IgD-negative memory B cell (primary cell): ENCODE results near the gene RAPGEFL1. TPM values are rescaled to one million over a fixed set of nuclear protein-coding genes. Genes with fewer than 3 reads are reported as not detected.
"Not testable (repeated sequence)": the region's sequence is repeated elsewhere in the genome, so short reads cannot be mapped to it uniquely, and the experiment has no call there.

Experiments
- H3K27ac Mint-ChIP-seq, 3 donors: one replicate each; pipeline ENCODE4 v1.8.0; 2020 to 2022; ENCODE audit warnings: mild to moderate bottlenecking in 3 of 3, mixed read lengths in 3 of 3, moderate library complexity in 1 of 3
- H3K27me3 Mint-ChIP-seq: one replicate; pipeline ENCODE4 v1.8.0; 2021; ENCODE audit warnings: mixed read lengths
- H3K36me3 Mint-ChIP-seq: one replicate; pipeline ENCODE4 v1.8.0; 2020; ENCODE audit warnings: mild to moderate bottlenecking, mixed read lengths
- H3K4me1 Mint-ChIP-seq, 3 donors: one replicate each; pipeline ENCODE4 v1.8.0; 2020 to 2022; ENCODE audit warnings: mixed read lengths in 3 of 3, mild to moderate bottlenecking in 1 of 3
- H3K4me3 Mint-ChIP-seq, 4 donors: one replicate each; pipeline ENCODE4 v1.8.0; 2020 to 2022; ENCODE audit warnings: mild to moderate bottlenecking in 4 of 4, mixed read lengths in 4 of 4, moderate library complexity in 3 of 4
- H3K9me3 Mint-ChIP-seq, 3 donors: one replicate each; pipeline ENCODE4 v1.8.0; 2020 to 2021; ENCODE audit warnings: mixed read lengths in 3 of 3, mild to moderate bottlenecking in 1 of 3
- polyA plus RNA-seq: library from polyadenylated mRNA; unstranded; fragments of 300-500 nt; fragmentation: Illumina TruSeq; gene quantifications from one replicate; pipeline ENCODE4 v1.2.3, GENCODE V29; 2021

Gene RAPGEFL1
- 0.69 TPM for polyA plus RNA-seq

GRCh38 chr17:40177275-40177874, at the start of gene RAPGEFL1:
Gene RAPGEFL1, plus strand, starts transcription at chr17:40177470. Its CDS starts 392 bp downstream, at chr17:40177862.
- peaks cover 2% of the 10 kb centered on the region for H3K36me3 Mint-ChIP-seq
- H3K9me3 Mint-ChIP-seq: no peaks in the 10 kb centered on the region
- peaks cover 0 to 6% (median 5%) of the 10 kb centered on the region in 3 donors for H3K4me1 Mint-ChIP-seq
- peak within 1 kb of the TSS; percentile 21 to 84 (median 54) for H3K4me3 Mint-ChIP-seq
- peak within 1 kb of the TSS; percentile 16 to 92 (median 18) for H3K27ac Mint-ChIP-seq
- no peaks in the 10 kb centered on the region for H3K27me3 Mint-ChIP-seq

GRCh38 chr17:40129498-40129897, 47.8 kb upstream of the RAPGEFL1 start:
- Mint-ChIP-seq H3K4me3 (no peak overlapping the region), H3K9me3 (no peaks in the 10 kb centered on the region), H3K27ac (peak overlapping the region in 1 of 3 donors; percentile 53), H3K36me3 (peaks cover 6% of the 10 kb centered on the region), H3K4me1 (peaks cover 4 to 6% (median 5%) of the 10 kb centered on the region in 3 donors), H3K27me3 (no peaks in the 10 kb centered on the region)

- Mint-ChIP-seq H3K36me3 (peaks cover 6% of the 10 kb centered on the region), H3K9me3 (no peaks in the 10 kb centered on the region), H3K27me3 (no peaks in the 10 kb centered on the region), H3K27ac (peak overlapping the region in 1 of 3 donors; percentile 53), H3K4me3 (peak overlapping the region in 1 of 4 donors; percentile 29), H3K4me1 (peaks cover 0 to 3% (median 1%) of the 10 kb centered on the region in 3 donors)
These were observed 46.8 kb upstream of the RAPGEFL1 start for GRCh38 chr17:40130352-40131042.

GRCh38 chr17:40134184-40134583, 43.1 kb upstream of the RAPGEFL1 start:
- Mint-ChIP-seq H3K27me3 (no peaks in the 10 kb centered on the region), H3K27ac (peak overlapping the region; percentile 41 to 85 (median 84)), H3K9me3 (no peaks in the 10 kb centered on the region), H3K4me1 (peaks cover 0 to 6% (median 3%) of the 10 kb centered on the region in 3 donors), H3K4me3 (peak overlapping the region in 1 of 4 donors; percentile 55), H3K36me3 (peaks cover 7% of the 10 kb centered on the region)

- no peaks in the 10 kb centered on the region for H3K9me3 Mint-ChIP-seq
- H3K27me3 Mint-ChIP-seq: no peaks in the 10 kb centered on the region
- peaks cover 4 to 12% (median 11%) of the 10 kb centered on the region in 3 donors for H3K4me1 Mint-ChIP-seq
- peak overlapping the region in 2 of 3 donors; percentile 41 to 84 for H3K27ac Mint-ChIP-seq
- H3K4me3 Mint-ChIP-seq: peak overlapping the region in 1 of 4 donors; percentile 69
- peaks cover 5% of the 10 kb centered on the region for H3K36me3 Mint-ChIP-seq
These were observed 41.5 kb upstream of the RAPGEFL1 start for GRCh38 chr17:40135817-40136216.

- Mint-ChIP-seq H3K4me1 (peaks cover 17 to 25% (median 18%) of the 10 kb centered on the region in 3 donors), H3K9me3 (no peaks in the 10 kb centered on the region), H3K27ac (peak overlapping the region; percentile 94 to 100 (median 98)), H3K4me3 (peak overlapping the region; percentile 90 to 96 (median 94)), H3K36me3 (peaks cover 7% of the 10 kb centered on the region), H3K27me3 (no peaks in the 10 kb centered on the region)
These were observed 37.7 kb upstream of the RAPGEFL1 start for GRCh38 chr17:40139566-40140058.

- not testable (repeated sequence) for H3K27ac Mint-ChIP-seq, H3K36me3 Mint-ChIP-seq, H3K27me3 Mint-ChIP-seq, H3K9me3 Mint-ChIP-seq
- Mint-ChIP-seq H3K4me3 (peak overlapping the region in 1 of 4 donors; percentile 29), H3K4me1 (peaks cover 24 to 33% (median 26%) of the 10 kb centered on the region in 3 donors)
These were observed 34.1 kb upstream of the RAPGEFL1 start for GRCh38 chr17:40143166-40143565.

- peaks cover 17 to 31% (median 28%) of the 10 kb centered on the region in 3 donors for H3K4me1 Mint-ChIP-seq
- H3K36me3 Mint-ChIP-seq: peaks cover 4% of the 10 kb centered on the region
- no peaks in the 10 kb centered on the region for H3K9me3 Mint-ChIP-seq
- H3K27ac Mint-ChIP-seq: no peak overlapping the region
- H3K4me3 Mint-ChIP-seq: no peak overlapping the region
- H3K27me3 Mint-ChIP-seq: no peaks in the 10 kb centered on the region
These were observed 31.8 kb upstream of the RAPGEFL1 start for GRCh38 chr17:40145476-40145875.

- Mint-ChIP-seq H3K27me3 (no peaks in the 10 kb centered on the region), H3K36me3 (peaks cover 5% of the 10 kb centered on the region), H3K4me3 (no peak overlapping the region)
These were observed 28.7 kb upstream of the RAPGEFL1 start for GRCh38 chr17:40148527-40148926.

GRCh38 chr17:40150276-40150675, 27.0 kb upstream of the RAPGEFL1 start:
- no peaks in the 10 kb centered on the region for H3K9me3 Mint-ChIP-seq
- no peaks in the 10 kb centered on the region for H3K27me3 Mint-ChIP-seq
- H3K4me3 Mint-ChIP-seq: no peak overlapping the region
- peaks cover 7% of the 10 kb centered on the region for H3K36me3 Mint-ChIP-seq
- peak overlapping the region in 1 of 3 donors; percentile 49 for H3K27ac Mint-ChIP-seq
- peaks cover 19 to 27% (median 24%) of the 10 kb centered on the region in 3 donors for H3K4me1 Mint-ChIP-seq

More at GRCh38 chr17:40148527-40148926, 28.7 kb upstream of the RAPGEFL1 start:
- peak overlapping the region in 1 of 3 donors; percentile 21 for H3K27ac Mint-ChIP-seq
- no peaks in the 10 kb centered on the region for H3K9me3 Mint-ChIP-seq
- H3K4me1 Mint-ChIP-seq: peaks cover 16 to 24% (median 22%) of the 10 kb centered on the region in 3 donors

- Mint-ChIP-seq H3K27me3 (no peaks in the 10 kb centered on the region), H3K4me1 (peaks cover 19 to 35% (median 21%) of the 10 kb centered on the region in 3 donors), H3K36me3 (peaks cover 7% of the 10 kb centered on the region), H3K4me3 (no peak overlapping the region), H3K9me3 (no peaks in the 10 kb centered on the region), H3K27ac (no peak overlapping the region)
These were observed 25.8 kb upstream of the RAPGEFL1 start for GRCh38 chr17:40151414-40151963.

GRCh38 chr17:40153603-40154236, 23.6 kb upstream of the RAPGEFL1 start:
- H3K4me1 Mint-ChIP-seq: peaks cover 18 to 38% (median 19%) of the 10 kb centered on the region in 3 donors
- H3K4me3 Mint-ChIP-seq: no peak overlapping the region
- peaks cover 10% of the 10 kb centered on the region for H3K36me3 Mint-ChIP-seq
- peak overlapping the region in 2 of 3 donors; percentile 79 to 86 for H3K27ac Mint-ChIP-seq
- H3K9me3 Mint-ChIP-seq: no peaks in the 10 kb centered on the region
- no peaks in the 10 kb centered on the region for H3K27me3 Mint-ChIP-seq

- H3K4me1 Mint-ChIP-seq: peaks cover 10 to 30% (median 17%) of the 10 kb centered on the region in 3 donors
- H3K9me3 Mint-ChIP-seq: no peaks in the 10 kb centered on the region
- no peak overlapping the region for H3K4me3 Mint-ChIP-seq
- no peak overlapping the region for H3K27ac Mint-ChIP-seq
- H3K27me3 Mint-ChIP-seq: no peaks in the 10 kb centered on the region
- peaks cover 10% of the 10 kb centered on the region for H3K36me3 Mint-ChIP-seq
These were observed 19.3 kb upstream of the RAPGEFL1 start for GRCh38 chr17:40157973-40158372.

GRCh38 chr17:40158438-40159013, 18.7 kb upstream of the RAPGEFL1 start:
- Mint-ChIP-seq H3K27ac (no peak overlapping the region), H3K4me3 (no peak overlapping the region), H3K4me1 (peaks cover 5 to 25% (median 12%) of the 10 kb centered on the region in 3 donors), H3K36me3 (peaks cover 7% of the 10 kb centered on the region), H3K9me3 (no peaks in the 10 kb centered on the region), H3K27me3 (no peaks in the 10 kb centered on the region)
